ENCODE measurements around the gene HOXB2.

Gene HOXB2

DNA sequence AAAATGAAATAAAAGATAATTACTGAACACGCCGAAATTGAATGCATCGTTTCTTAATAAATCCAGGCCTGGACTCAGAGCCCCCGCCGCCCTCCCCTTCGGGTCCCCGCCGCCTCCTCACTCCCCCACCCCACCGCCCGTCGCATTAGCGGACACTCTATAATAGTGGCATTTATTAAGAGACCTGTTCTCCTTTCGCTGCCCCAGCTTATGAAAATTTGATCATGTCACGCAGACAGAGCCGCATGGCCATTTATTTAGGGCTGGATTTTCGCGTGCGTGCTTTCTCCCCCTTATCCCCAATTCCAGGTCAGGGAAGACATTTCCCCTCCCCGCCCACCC lies 6.3 kb upstream of the HOXB2 start (continued):
- TF ChIP-seq, protein P1, sequence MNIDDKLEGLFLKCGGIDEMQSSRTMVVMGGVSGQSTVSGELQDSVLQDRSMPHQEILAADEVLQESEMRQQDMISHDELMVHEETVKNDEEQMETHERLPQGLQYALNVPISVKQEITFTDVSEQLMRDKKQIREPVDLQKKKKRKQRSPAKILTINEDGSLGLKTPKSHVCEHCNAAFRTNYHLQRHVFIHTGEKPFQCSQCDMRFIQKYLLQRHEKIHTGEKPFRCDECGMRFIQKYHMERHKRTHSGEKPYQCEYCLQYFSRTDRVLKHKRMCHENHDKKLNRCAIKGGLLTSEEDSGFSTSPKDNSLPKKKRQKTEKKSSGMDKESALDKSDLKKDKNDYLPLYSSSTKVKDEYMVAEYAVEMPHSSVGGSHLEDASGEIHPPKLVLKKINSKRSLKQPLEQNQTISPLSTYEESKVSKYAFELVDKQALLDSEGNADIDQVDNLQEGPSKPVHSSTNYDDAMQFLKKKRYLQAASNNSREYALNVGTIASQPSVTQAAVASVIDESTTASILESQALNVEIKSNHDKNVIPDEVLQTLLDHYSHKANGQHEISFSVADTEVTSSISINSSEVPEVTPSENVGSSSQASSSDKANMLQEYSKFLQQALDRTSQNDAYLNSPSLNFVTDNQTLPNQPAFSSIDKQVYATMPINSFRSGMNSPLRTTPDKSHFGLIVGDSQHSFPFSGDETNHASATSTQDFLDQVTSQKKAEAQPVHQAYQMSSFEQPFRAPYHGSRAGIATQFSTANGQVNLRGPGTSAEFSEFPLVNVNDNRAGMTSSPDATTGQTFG (tag by site-specific recombination; IDR thresholded peaks at IDR 0.05; ENCODE audit: borderline replicate concordance): no peak
- TF ChIP-seq ZNF146 (tag by site-specific recombination; IDR thresholded peaks at IDR 0.05) (no peak), TCF7L2 (IDR thresholded peaks at IDR 0.05; ENCODE audit: borderline replicate concordance, low read depth, low read length) (no peak), ZBTB21 (tag by site-specific recombination; IDR thresholded peaks at IDR 0.05) (no peak), ZNF555 (tag by site-specific recombination; conservative IDR thresholded peaks at IDR 0.05) (no peak)
- TF ChIP-seq, protein P2, sequence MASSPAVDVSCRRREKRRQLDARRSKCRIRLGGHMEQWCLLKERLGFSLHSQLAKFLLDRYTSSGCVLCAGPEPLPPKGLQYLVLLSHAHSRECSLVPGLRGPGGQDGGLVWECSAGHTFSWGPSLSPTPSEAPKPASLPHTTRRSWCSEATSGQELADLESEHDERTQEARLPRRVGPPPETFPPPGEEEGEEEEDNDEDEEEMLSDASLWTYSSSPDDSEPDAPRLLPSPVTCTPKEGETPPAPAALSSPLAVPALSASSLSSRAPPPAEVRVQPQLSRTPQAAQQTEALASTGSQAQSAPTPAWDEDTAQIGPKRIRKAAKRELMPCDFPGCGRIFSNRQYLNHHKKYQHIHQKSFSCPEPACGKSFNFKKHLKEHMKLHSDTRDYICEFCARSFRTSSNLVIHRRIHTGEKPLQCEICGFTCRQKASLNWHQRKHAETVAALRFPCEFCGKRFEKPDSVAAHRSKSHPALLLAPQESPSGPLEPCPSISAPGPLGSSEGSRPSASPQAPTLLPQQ (tag by site-specific recombination; IDR thresholded peaks at IDR 0.05): no peak
- TF ChIP-seq, protein P3, sequence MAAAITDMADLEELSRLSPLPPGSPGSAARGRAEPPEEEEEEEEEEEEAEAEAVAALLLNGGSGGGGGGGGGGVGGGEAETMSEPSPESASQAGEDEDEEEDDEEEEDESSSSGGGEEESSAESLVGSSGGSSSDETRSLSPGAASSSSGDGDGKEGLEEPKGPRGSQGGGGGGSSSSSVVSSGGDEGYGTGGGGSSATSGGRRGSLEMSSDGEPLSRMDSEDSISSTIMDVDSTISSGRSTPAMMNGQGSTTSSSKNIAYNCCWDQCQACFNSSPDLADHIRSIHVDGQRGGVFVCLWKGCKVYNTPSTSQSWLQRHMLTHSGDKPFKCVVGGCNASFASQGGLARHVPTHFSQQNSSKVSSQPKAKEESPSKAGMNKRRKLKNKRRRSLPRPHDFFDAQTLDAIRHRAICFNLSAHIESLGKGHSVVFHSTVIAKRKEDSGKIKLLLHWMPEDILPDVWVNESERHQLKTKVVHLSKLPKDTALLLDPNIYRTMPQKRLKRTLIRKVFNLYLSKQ (tag by site-specific recombination; IDR thresholded peaks at IDR 0.05; ENCODE audit: borderline replicate concordance): no peak

DNA sequence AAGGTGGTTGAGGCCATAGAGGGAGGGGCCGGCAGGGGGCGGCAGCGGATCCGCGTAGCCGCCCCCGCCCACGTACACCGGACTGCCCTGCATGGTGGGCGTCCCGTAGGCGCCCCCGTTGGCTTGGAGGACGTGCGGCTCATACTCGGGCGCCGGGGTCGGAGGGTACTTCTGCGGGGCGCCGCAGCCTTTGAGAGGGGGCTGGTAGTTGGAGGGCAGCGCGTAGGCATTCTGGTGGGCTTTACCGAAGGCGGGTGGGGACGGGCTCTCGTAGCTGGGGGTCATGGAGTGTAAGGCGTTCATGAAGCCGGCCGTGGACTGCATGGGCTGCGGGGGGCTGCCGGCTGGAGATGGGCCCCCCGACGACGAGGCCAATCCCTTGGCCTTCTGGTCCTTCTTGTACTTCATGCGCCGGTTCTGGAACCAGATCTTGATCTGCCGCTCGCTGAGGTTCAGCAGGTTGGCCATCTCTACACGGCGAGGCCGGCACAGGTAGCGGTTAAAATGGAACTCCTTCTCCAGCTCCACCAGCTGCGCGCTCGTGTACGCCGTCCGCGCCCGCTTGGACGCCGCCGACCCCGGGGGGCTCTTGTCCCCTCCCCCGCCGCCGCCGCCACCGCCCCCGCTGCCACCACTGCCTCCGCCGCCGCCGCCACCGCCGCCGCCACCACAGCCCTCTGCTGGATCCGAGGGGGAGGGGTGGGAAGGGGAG lies 5.7 kb upstream of the HOXB2 start:
- H3K9me3 ChIP-seq (ENCODE audit: control insufficient read depth, insufficient read depth, low read depth, low read length): no peaks in the 10 kb centered on the region
- POLR2A ChIA-PET: no interaction called here
- no peak overlapping the region for H3K4me3 ChIP-seq (ENCODE audit: low read depth, low read length)
- H3K4me1 ChIP-seq (ENCODE audit: control insufficient read depth, insufficient read depth, low read length): peaks cover 55% of the 10 kb centered on the region
- CTCF ChIA-PET: interaction anchor here (0.6 kb wide), 1 partner anchor 12 kb away, joined by 3 read pairs; no protein-coding TSS in a partner anchor
- H3K27ac ChIP-seq (ENCODE audit: extremely low read depth, low read depth, low read length): peak overlapping the region; percentile 100; the same call in 1 of the 2 replicates
- peaks cover 15 to 51% of the 10 kb centered on the region in 2 experiments for H3K36me3 ChIP-seq (ENCODE audit: control insufficient read depth in 2 of 2, insufficient read depth in 1 of 2, low read length in 2 of 2)
- TF ChIP-seq TRIM28 (IDR thresholded peaks at IDR 0.05; ENCODE audit: borderline replicate concordance, low read length): no peak
- TF ChIP-seq GFI1B (tag by site-specific recombination; IDR thresholded peaks at IDR 0.05): no peak
- peak; percentile 75 for TF ChIP-seq EGR2 (tag by site-specific recombination; IDR thresholded peaks at IDR 0.05; ENCODE audit: low read depth)
- TF ChIP-seq ZNF391 (tag by site-specific recombination; IDR thresholded peaks at IDR 0.05; ENCODE audit: borderline replicate concordance, low read depth): no peak
- TF ChIP-seq ZNF660 (tag by site-specific recombination; IDR thresholded peaks at IDR 0.05): no peak
- no peak for TF ChIP-seq ZFP3 (tag by site-specific recombination; IDR thresholded peaks at IDR 0.05; ENCODE audit: low read depth)
- no peak for TF ChIP-seq ZNF610 (tag by site-specific recombination; IDR thresholded peaks at IDR 0.05; ENCODE audit: borderline replicate concordance)
- TF ChIP-seq ZNF324 (tag by site-specific recombination; IDR thresholded peaks at IDR 0.05): no peak
- no peak for TF ChIP-seq MZF1 (tag by site-specific recombination; IDR thresholded peaks at IDR 0.05; ENCODE audit: borderline replicate concordance)
- TF ChIP-seq ZNF16 (tag by site-specific recombination; IDR thresholded peaks at IDR 0.05; ENCODE audit: low read depth): no peak
- no peak for TF ChIP-seq ZNF138 (tag by site-specific recombination; IDR thresholded peaks at IDR 0.05; ENCODE audit: borderline replicate concordance)
- no peak for TF ChIP-seq ZSCAN23 (tag by site-specific recombination; IDR thresholded peaks at IDR 0.05)
- TF ChIP-seq ZNF423 (tag by site-specific recombination; IDR thresholded peaks at IDR 0.05): no peak
- no peak for TF ChIP-seq ZNF184 (tag by site-specific recombination; IDR thresholded peaks at IDR 0.05)
- no peak for TF ChIP-seq ZSCAN30 (tag by site-specific recombination; IDR thresholded peaks at IDR 0.05)
- no peak for TF ChIP-seq YY1 (tag by site-specific recombination; IDR thresholded peaks at IDR 0.05)
- 0 out of 2 replicates have a peak, but pooled peaks have one; percentile 2 for TF ChIP-seq GLIS2 (tag by site-specific recombination; IDR thresholded peaks at IDR 0.05)
- TF ChIP-seq ZNF664 (tag by site-specific recombination; IDR thresholded peaks at IDR 0.05): no peak
- TF ChIP-seq, protein P4, sequence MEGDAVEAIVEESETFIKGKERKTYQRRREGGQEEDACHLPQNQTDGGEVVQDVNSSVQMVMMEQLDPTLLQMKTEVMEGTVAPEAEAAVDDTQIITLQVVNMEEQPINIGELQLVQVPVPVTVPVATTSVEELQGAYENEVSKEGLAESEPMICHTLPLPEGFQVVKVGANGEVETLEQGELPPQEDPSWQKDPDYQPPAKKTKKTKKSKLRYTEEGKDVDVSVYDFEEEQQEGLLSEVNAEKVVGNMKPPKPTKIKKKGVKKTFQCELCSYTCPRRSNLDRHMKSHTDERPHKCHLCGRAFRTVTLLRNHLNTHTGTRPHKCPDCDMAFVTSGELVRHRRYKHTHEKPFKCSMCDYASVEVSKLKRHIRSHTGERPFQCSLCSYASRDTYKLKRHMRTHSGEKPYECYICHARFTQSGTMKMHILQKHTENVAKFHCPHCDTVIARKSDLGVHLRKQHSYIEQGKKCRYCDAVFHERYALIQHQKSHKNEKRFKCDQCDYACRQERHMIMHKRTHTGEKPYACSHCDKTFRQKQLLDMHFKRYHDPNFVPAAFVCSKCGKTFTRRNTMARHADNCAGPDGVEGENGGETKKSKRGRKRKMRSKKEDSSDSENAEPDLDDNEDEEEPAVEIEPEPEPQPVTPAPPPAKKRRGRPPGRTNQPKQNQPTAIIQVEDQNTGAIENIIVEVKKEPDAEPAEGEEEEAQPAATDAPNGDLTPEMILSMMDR (tag by site-specific recombination; IDR thresholded peaks at IDR 0.05): 0 out of 2 replicates have a peak, but pooled peaks have one; percentile 4
- TF ChIP-seq, protein P5, sequence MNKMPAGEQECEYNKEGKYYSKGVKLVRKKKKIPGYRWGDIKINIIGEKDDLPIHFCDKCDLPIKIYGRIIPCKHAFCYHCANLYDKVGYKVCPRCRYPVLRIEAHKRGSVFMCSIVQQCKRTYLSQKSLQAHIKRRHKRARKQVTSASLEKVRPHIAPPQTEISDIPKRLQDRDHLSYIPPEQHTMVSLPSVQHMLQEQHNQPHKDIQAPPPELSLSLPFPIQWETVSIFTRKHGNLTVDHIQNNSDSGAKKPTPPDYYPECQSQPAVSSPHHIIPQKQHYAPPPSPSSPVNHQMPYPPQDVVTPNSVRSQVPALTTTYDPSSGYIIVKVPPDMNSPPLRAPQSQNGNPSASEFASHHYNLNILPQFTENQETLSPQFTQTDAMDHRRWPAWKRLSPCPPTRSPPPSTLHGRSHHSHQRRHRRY (tag by site-specific recombination; IDR thresholded peaks at IDR 0.05): no peak
- TF ChIP-seq ZNF571 (tag by site-specific recombination; IDR thresholded peaks at IDR 0.05): no peak
- peak; percentile 89 for TF ChIP-seq ZFHX2 (tag by site-specific recombination; conservative IDR thresholded peaks at IDR 0.05)
- TF ChIP-seq KLF1 (tag by site-specific recombination; IDR thresholded peaks at IDR 0.05): no peak
